Ectodermal cell (in vitro differentiated cells): ENCODE measurements around the gene OSR1.

Source experiments
- H3K27ac ChIP-seq: 2 replicates; pipeline ENCODE4 v1.7.0; 2013; ENCODE audit warnings: mild to moderate bottlenecking, low read depth, low read length; ENCODE audit not compliant: insufficient read depth, poor library complexity, severe bottlenecking
- H3K27me3 ChIP-seq: 2 replicates; pipeline ENCODE4 v1.7.0; 2013; ENCODE audit warnings: mild to moderate bottlenecking, low read length; ENCODE audit not compliant: insufficient read depth, control insufficient read depth, poor library complexity, severe bottlenecking
- H3K36me3 ChIP-seq: one replicate; pipeline ENCODE4 v1.7.0; 2013; ENCODE audit warnings: low read length; ENCODE audit not compliant: control insufficient read depth, insufficient read depth
- H3K4me1 ChIP-seq: one replicate; pipeline ENCODE4 v1.7.0; 2013; ENCODE audit warnings: low read length; ENCODE audit not compliant: control insufficient read depth, insufficient read depth
- H3K4me3 ChIP-seq: 2 replicates; pipeline ENCODE4 v1.7.0; 2013; ENCODE audit warnings: low read depth, low read length, control low read depth; ENCODE audit not compliant: insufficient read depth
- H3K9me3 ChIP-seq: 2 replicates; pipeline ENCODE4 v1.7.0; 2013; ENCODE audit warnings: mild to moderate bottlenecking, low read length, moderate library complexity; ENCODE audit not compliant: control insufficient read depth
- WGBS, 2 experiments: methylation state at CpG; one replicate each; pipeline ENCODE4 v1.1.7; 2013; ENCODE audit warnings: missing lambda C conversion rate in 2 of 2; 5-methylcytosine and 5-hydroxymethylcytosine counted together

The OSR1 gene

DNA sequence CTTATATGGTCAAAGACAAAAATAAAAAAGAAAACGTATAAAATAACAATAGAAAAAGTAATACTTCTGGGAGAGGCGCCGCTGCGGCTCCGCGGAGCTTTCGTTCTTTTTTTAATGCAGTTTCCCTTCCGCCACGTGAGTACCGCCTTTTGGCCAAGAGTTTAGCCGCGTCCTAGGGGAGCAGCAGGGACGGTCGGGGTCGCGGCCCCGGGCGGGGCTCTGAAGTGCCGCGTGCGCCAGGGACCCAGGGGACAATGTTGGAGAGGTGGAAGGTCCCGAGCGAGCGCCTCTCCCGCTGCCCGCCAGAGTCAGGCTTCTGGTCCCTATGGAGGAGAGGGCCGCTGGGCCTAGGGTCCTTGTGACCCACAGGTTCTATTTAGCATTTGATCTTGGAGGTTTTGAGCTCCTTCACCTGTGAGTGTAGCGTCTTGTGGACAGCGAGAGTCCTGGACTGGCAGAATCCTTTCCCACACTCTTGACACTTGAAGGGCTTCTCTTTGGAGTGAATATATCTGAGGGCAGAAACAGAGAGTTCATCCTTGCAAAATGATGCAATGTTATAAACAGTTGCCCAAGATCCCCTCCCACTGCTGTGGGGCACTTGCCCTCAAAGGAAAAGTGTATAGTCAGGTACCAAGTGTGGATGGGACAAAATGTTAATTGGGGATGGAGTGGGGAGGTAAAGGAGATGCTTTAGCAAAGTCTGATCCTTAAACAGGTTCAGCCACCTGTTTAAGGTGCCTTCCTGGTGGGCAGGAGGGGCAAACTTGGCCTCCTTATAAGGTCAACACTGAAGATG is 6.3 kb downstream of the OSR1 start:
- H3K9me3 ChIP-seq = no peaks in the 10 kb centered on the region
- H3K4me1 ChIP-seq = peaks cover 22% of the 10 kb centered on the region
- no peak overlapping the region for H3K4me3 ChIP-seq
- WGBS, 2 experiments = 3 to 5% methylated on average over 28 to 29 of the region's 29 CpGs
- no peaks in the 10 kb centered on the region for H3K36me3 ChIP-seq
- H3K27ac ChIP-seq = no peak overlapping the region
- peaks cover 88% of the 10 kb centered on the region for H3K27me3 ChIP-seq

GRCh38 chr2:19351499-19351898 is 6.9 kb downstream of the OSR1 start:
- no peak overlapping the region for H3K4me3 ChIP-seq
- H3K27me3 ChIP-seq = peaks cover 82% of the 10 kb centered on the region
- H3K4me1 ChIP-seq = peaks cover 16% of the 10 kb centered on the region
- H3K36me3 ChIP-seq = no peaks in the 10 kb centered on the region
- WGBS, 2 experiments = 3 to 4% methylated on average over 20 to 22 of the region's 23 CpGs
- H3K9me3 ChIP-seq = no peaks in the 10 kb centered on the region
- no peak overlapping the region for H3K27ac ChIP-seq

- H3K36me3 ChIP-seq = no peaks in the 10 kb centered on the region
- H3K27me3 ChIP-seq = peaks cover 76% of the 10 kb centered on the region
- H3K27ac ChIP-seq = no peak overlapping the region
- no peaks in the 10 kb centered on the region for H3K9me3 ChIP-seq
- peak overlapping the region; percentile 27 for H3K4me3 ChIP-seq
- 5% methylated on average over 30 of the region's 30 CpGs for WGBS, 2 experiments
- peaks cover 11% of the 10 kb centered on the region for H3K4me1 ChIP-seq
Measured at GRCh38 chr2:19350678-19351401, 7.6 kb downstream of the OSR1 start.

GRCh38 chr2:19349911-19350677 is 8.3 kb downstream of the OSR1 start:
- no peaks in the 10 kb centered on the region for H3K9me3 ChIP-seq
- H3K36me3 ChIP-seq = no peaks in the 10 kb centered on the region
- H3K27ac ChIP-seq = no peak overlapping the region
- peak overlapping the region; percentile 27 for H3K4me3 ChIP-seq
- peaks cover 9% of the 10 kb centered on the region for H3K4me1 ChIP-seq
- peaks cover 68% of the 10 kb centered on the region for H3K27me3 ChIP-seq
- WGBS, 2 experiments = 23% methylated on average over 47 of the region's 47 CpGs

DNA sequence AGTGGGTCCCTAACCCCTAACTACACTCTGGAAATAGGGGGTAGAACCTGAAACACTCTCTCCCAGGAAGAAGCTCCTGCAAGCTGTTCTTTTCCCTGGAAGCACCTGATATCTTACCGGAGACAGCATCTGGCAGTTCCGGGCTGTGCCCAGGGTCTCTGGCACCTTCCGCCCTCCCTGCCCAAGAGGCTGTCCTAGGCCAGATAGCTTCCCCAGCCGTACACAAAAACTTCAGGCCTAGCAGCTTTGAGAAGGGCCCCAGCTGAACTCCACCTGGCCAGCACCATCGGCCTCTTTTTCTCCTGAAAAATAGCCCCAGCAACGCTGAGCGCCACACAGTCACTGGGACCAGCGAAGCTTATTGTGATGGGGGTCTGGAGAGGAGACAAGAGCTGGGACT is 9.7 kb downstream of the OSR1 start:
- no peak overlapping the region for H3K27ac ChIP-seq
- peak overlapping the region; percentile 82 for H3K4me3 ChIP-seq
- WGBS, 2 experiments = 91% methylated on average over 6 to 8 of the region's 8 CpGs

DNA sequence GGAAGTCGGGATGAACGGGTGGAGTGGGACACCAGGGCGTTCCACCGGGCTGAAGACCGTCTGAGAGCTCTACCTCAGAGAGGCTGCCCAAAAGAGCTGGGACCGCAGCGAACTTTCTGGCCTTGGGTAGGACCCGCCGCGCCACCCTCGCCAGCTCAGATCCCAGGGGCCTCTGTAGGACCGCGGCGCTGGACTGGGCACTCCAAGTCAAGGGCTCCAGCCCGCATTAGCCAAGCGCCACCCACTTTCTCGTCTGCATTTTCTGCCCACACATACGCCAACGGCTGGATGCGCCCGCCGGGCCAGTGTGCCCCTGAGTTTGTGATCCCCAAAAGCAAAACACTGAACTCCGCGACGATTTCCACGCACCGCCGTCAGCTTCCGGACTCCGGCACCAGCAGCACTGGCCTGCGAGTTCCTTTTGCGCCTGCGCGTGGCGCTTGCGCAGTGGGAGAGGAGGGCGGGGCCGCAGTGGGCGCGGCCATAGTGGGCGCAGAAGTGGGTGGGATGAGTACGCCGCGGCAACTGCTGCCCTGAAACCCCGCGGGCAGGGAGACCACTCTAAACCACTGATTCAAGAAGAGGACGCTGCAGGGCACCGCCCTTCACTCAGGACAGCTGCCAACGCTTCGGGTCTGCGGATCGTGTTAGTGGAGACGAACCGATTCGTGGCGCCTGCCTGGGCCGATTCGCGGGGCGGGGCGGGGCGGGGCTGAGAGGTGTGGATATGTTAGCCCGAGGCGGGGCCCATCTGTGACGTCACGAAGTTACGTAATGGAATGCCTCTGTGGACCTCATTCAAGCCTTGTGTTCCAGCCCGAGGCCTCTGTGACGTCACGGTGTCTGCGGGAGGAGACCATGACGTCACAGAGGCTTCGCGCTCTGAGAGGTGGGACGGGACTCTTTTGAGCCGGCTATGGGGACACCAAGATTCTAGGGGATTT is 10.5 kb downstream of the OSR1 start:
- Histone ChIP-seq H3K27me3 (peaks cover 46% of the 10 kb centered on the region), H3K9me3 (no peaks in the 10 kb centered on the region), H3K4me1 (peaks cover 9% of the 10 kb centered on the region), H3K4me3 (peak overlapping the region; percentile 82), H3K36me3 (no peaks in the 10 kb centered on the region), H3K27ac (peak overlapping the region; percentile 31)
- WGBS, 2 experiments = 3% methylated on average over 76 of the region's 76 CpGs

More for the DNA sequence above, 9.7 kb downstream of the OSR1 start:
- Histone ChIP-seq H3K36me3 (no peaks in the 10 kb centered on the region), H3K4me1 (peaks cover 9% of the 10 kb centered on the region), H3K9me3 (no peaks in the 10 kb centered on the region), H3K27me3 (peaks cover 54% of the 10 kb centered on the region)

DNA sequence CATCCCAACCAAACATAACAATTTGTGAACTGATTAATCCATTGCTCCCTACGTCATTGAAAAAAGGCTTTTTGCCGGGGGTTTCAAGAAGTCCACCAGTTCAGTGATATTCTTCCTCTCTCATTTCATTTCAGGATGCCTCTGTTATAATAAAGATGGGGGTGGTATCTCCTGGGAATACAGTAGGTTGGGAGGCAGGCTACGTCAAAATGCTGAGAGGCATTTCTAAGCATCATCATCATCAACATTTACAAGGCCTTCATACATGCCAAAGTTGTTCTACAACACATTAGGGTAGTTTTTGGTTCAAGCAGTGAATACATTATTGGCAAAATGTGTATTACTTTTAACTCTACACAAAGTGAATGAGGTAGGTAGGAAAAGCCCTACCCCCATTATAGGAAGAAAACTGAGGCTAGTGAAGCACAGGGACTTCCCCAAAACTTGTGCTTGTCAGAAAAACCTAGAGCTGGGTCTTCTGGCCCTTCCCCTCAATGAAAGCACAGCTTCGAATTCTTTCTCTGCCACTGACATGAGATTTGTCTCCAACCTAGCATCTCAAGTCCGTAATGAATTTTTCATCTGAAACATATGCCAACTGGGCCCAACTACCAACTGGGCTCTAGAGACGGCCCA is 11.3 kb downstream of the OSR1 start:
- H3K27me3 ChIP-seq = peaks cover 38% of the 10 kb centered on the region
- peak overlapping the region; percentile 82 for H3K4me3 ChIP-seq
- no peak overlapping the region for H3K27ac ChIP-seq
- 48 to 52% methylated on average over 5 of the region's 6 CpGs for WGBS, 2 experiments
- no peaks in the 10 kb centered on the region for H3K9me3 ChIP-seq
- peaks cover 9% of the 10 kb centered on the region for H3K4me1 ChIP-seq
- H3K36me3 ChIP-seq = no peaks in the 10 kb centered on the region

- H3K4me1 ChIP-seq = no peaks in the 10 kb centered on the region
- no peaks in the 10 kb centered on the region for H3K27me3 ChIP-seq
- no peak overlapping the region for H3K4me3 ChIP-seq
- H3K27ac ChIP-seq = no peak overlapping the region
- no peaks in the 10 kb centered on the region for H3K9me3 ChIP-seq
- H3K36me3 ChIP-seq = no peaks in the 10 kb centered on the region
- WGBS, 2 experiments = 90 to 96% methylated on average over 1 of the region's 1 CpG
Measured at GRCh38 chr2:19337742-19338141, 20.7 kb downstream of the OSR1 start.

GRCh38 chr2:19337202-19337601 is 21.2 kb downstream of the OSR1 start:
- H3K4me3 ChIP-seq = no peak overlapping the region
- no peaks in the 10 kb centered on the region for H3K36me3 ChIP-seq
- H3K27me3 ChIP-seq = no peaks in the 10 kb centered on the region
- H3K27ac ChIP-seq = no peak overlapping the region
- H3K4me1 ChIP-seq = no peaks in the 10 kb centered on the region
- WGBS, 2 experiments = 88 to 100% methylated on average over 1 of the region's 1 CpG
- H3K9me3 ChIP-seq = no peaks in the 10 kb centered on the region
